Activated naive CD8-positive, alpha-beta T cell treated with anti-CD3 and anti-CD28 coated beads for 36 hours (primary cell): Measurements from ENCODE around the gene TVP23C. TPM values are rescaled to one million over a fixed set of nuclear protein-coding genes. Genes with fewer than 3 reads are reported as not detected.

Source experiments
- DNase-seq: peaks from one replicate; pipeline ENCODE4 v3.0.0; 2021
- H3K27ac Mint-ChIP-seq: one replicate; pipeline ENCODE4 v1.8.0; 2022; ENCODE audit warnings: mild to moderate bottlenecking, moderate library complexity, mixed read lengths
- H3K27me3 Mint-ChIP-seq: one replicate; pipeline ENCODE4 v1.8.0; 2022; ENCODE audit warnings: mild to moderate bottlenecking, mixed read lengths
- H3K36me3 Mint-ChIP-seq: one replicate; pipeline ENCODE4 v1.8.0; 2021; ENCODE audit warnings: mild to moderate bottlenecking, mixed read lengths
- H3K4me1 Mint-ChIP-seq: one replicate; pipeline ENCODE4 v1.8.0; 2021; ENCODE audit warnings: mixed read lengths
- H3K4me3 Mint-ChIP-seq: one replicate; pipeline ENCODE4 v1.8.0; 2022; ENCODE audit warnings: mild to moderate bottlenecking, moderate library complexity, mixed read lengths
- H3K9me3 Mint-ChIP-seq: one replicate; pipeline ENCODE4 v1.8.0; 2022; ENCODE audit warnings: mixed read lengths
- total RNA-seq, 2 experiments: library from RNA; stranded (reverse); gene quantifications; one replicate each; pipeline ENCODE4 v1.2.3, GENCODE V29; 2021

The TVP23C gene
- total RNA-seq, 2 experiments from 2014 or later, result 9.2 to 10.2 TPM

- H3K27me3 Mint-ChIP-seq, result no peaks in the 10 kb centered on the region
- H3K27ac Mint-ChIP-seq, result no peak overlapping the region
Observed at GRCh38 chr17:15466131-15466530, 97.2 kb downstream of the TVP23C start.

DNA sequence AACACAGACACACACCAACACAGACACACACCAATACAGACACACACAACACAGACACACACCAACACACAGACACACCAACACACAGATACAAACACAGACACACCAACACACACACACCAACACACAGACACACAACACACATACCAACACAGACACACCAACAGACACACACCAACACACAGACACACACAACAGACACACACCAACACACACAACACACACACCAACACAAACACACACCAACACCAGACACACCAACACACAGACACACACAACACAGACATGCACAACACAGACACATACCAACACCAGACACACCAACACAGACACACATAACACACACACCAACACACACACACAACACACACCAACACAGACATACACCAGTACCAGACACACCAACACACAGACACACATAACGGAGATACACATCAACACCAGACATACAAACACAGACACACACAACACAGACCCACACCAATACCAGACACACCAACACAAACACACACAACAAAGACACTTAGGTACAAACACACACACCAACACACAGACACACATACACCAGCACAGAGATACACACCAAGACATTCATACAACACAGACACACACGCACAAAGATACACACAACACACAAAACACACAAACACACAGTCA lies 98.1 kb downstream of the TVP23C start:
- Mint-ChIP-seq H3K4me1 (no peaks in the 10 kb centered on the region), H3K9me3 (peaks cover 3% of the 10 kb centered on the region), H3K36me3 (peaks cover 11% of the 10 kb centered on the region), H3K27ac (no peak overlapping the region), H3K4me3 (no peak overlapping the region), H3K27me3 (no peaks in the 10 kb centered on the region)
- DNase-seq, result no peak

More at GRCh38 chr17:15466131-15466530, 97.2 kb downstream of the TVP23C start:
- DNase-seq, result no peak
- Mint-ChIP-seq H3K4me1 (no peaks in the 10 kb centered on the region), H3K36me3 (peaks cover 8% of the 10 kb centered on the region), H3K9me3 (peaks cover 3% of the 10 kb centered on the region), H3K4me3 (no peak overlapping the region)

DNA sequence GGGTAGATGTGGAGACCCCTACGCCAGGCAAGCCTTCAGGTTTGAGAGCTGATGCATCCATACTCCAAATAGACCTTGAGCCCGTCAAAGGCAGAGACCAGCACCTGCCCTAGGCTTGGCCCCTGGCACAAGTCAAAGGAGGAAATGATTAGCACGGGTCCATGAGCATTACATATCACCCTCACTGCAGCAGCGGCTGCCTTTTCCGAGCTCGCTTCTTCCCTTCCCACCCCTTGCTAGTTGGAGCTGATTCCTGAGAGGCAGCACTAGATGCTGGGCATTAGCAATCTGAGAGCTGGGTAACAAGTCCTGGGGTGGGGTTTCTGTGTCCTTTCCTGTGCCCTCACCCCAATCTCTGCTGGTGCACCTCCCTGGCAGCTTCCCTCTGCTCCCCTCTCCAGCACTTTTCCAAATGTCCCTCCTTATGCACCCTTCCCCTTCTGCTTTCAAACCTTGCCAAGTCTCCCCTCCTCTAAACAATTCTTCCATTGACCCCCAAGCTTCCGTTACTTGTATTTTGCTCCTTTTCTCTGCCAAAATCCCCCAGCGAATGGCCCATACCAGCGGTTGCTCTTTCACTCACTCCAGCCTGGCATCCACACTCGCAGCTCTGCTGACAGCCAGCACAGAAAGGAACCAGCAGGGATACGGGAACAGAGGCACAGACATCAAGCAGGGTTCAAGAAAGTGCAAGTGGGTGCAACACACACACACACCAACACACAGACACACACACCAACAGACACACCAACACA lies 98.9 kb downstream of the TVP23C start:
- no peaks in the 10 kb centered on the region for H3K27me3 Mint-ChIP-seq
- peaks cover 13% of the 10 kb centered on the region for H3K36me3 Mint-ChIP-seq
- H3K4me1 Mint-ChIP-seq, result no peaks in the 10 kb centered on the region
- no peak overlapping the region for H3K27ac Mint-ChIP-seq
- peaks cover 3% of the 10 kb centered on the region for H3K9me3 Mint-ChIP-seq
- no peak overlapping the region for H3K4me3 Mint-ChIP-seq
- DNase-seq, result no peak

- H3K27ac Mint-ChIP-seq, result no peak overlapping the region
- H3K36me3 Mint-ChIP-seq, result peaks cover 13% of the 10 kb centered on the region
- H3K4me3 Mint-ChIP-seq, result no peak overlapping the region
- H3K4me1 Mint-ChIP-seq, result no peaks in the 10 kb centered on the region
- no peaks in the 10 kb centered on the region for H3K27me3 Mint-ChIP-seq
- H3K9me3 Mint-ChIP-seq, result peaks cover 3% of the 10 kb centered on the region
- no peak for DNase-seq
Observed at GRCh38 chr17:15462976-15463772, 100.1 kb downstream of the TVP23C start.

DNA sequence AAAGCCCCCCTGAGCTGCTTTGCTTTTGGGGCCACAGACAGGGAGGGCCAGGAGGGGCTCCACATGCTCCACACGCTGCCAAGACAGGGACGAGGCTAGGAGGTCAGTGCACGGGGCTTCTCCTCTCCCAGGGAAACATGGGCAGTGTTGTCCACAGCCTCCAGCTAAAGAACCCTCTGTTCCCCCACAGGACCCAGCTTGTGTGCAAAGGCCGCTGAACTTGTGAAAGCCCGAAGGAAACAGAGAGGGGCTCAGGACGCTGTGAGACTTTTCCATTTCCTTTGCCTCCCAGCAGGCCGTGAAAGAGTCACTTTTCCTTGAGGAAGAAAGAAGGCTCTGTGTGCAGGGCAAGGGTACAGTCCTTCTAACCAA lies 105.6 kb downstream of the TVP23C start:
- H3K27ac Mint-ChIP-seq, result no peak overlapping the region
- H3K9me3 Mint-ChIP-seq, result peaks cover 8% of the 10 kb centered on the region
- H3K36me3 Mint-ChIP-seq, result peaks cover 30% of the 10 kb centered on the region
- H3K27me3 Mint-ChIP-seq, result no peaks in the 10 kb centered on the region
- no peak overlapping the region for H3K4me3 Mint-ChIP-seq
- no peak for DNase-seq
- H3K4me1 Mint-ChIP-seq, result no peaks in the 10 kb centered on the region

DNA sequence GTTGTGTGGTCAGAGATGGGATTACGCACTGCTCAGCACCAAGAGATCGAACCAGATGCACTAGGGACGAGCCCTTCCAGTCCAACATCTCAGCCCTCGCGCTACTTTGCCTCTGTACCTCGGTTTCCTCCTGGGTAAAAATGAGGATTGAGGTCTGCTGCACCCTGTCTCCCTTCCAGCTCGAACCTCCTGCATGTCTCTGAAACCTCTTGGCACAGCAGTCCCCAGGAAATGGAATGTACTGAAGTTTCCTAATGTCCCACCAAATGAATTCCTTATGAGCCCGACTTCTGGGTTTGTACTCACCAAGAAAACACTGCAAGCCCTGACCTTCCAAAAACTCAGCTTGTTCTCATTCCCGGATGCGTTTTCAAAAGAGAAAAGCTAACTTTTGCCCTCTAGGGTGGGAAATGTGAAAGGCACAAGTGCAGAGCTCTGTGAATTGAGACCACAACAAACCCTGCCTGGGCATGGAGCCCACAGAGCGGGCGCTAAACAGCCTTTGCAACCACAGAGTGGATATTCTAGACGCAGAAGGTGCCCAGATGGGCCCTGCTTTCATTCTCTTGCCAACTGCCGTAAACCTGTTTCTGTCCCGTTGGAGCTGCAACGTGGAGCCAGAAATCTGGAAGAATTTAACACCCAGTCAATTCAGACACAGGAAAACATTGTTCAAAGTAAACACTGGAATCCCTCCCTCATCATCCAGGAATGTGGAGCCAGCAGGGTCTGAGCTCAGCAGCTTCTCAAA lies 106.1 kb downstream of the TVP23C start:
- Mint-ChIP-seq H3K4me3 (no peak overlapping the region), H3K27me3 (no peaks in the 10 kb centered on the region), H3K4me1 (no peaks in the 10 kb centered on the region), H3K9me3 (peaks cover 5% of the 10 kb centered on the region), H3K36me3 (peaks cover 27% of the 10 kb centered on the region), H3K27ac (no peak overlapping the region)
- no peak for DNase-seq

GRCh38 chr17:15456496-15456895 lies 106.8 kb downstream of the TVP23C start:
- no peak overlapping the region for H3K4me3 Mint-ChIP-seq
- H3K27ac Mint-ChIP-seq, result no peak overlapping the region
- no peaks in the 10 kb centered on the region for H3K4me1 Mint-ChIP-seq
- H3K27me3 Mint-ChIP-seq, result no peaks in the 10 kb centered on the region
- peaks cover 5% of the 10 kb centered on the region for H3K9me3 Mint-ChIP-seq
- no peak for DNase-seq
- peaks cover 27% of the 10 kb centered on the region for H3K36me3 Mint-ChIP-seq

DNA sequence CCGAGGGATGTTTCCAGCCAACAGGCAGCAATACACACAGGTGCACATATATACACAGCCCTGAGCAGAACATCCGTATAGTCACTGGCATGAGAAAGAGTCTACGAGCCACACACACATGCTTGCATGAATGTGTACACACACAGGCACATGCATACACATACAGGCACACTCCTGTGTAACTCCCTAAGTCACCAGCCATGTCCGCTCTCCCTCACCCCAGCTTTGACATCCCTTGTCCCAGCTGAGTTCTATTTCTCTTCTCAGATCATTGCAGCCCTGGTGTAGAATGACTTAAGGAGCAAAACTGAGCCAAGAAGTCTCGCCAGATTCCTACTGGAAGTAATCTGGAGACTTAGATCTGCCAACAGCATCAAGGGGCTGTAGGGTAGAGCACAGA lies 108.9 kb downstream of the TVP23C start:
- Mint-ChIP-seq H3K4me3 (no peak overlapping the region), H3K9me3 (peaks cover 5% of the 10 kb centered on the region), H3K4me1 (no peaks in the 10 kb centered on the region), H3K36me3 (peaks cover 21% of the 10 kb centered on the region), H3K27me3 (no peaks in the 10 kb centered on the region), H3K27ac (no peak overlapping the region)
- DNase-seq, result no peak

GRCh38 chr17:15453782-15454181 lies 109.5 kb downstream of the TVP23C start:
- Mint-ChIP-seq H3K36me3 (peaks cover 23% of the 10 kb centered on the region), H3K9me3 (peaks cover 5% of the 10 kb centered on the region), H3K27ac (no peak overlapping the region), H3K27me3 (no peaks in the 10 kb centered on the region), H3K4me3 (no peak overlapping the region), H3K4me1 (no peaks in the 10 kb centered on the region)
- no peak for DNase-seq

DNA sequence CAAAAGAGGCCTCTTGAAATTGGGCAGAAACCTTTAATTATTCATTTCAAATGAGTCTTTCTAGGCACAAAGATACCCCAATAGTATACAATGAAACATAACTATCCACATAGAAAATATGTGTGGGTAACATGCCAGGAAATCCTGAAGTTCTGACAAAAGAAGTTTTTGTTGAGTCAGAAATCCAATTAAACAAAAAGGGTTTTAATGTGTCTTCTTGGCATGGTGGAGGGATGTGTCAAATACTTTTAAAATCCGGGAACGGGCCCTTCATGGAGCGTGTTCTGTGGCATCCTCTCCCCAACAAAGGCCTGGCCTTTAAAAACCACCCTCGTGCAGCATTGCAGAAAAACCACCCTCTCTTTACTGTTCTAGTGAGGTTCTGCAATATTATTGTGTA lies 110.0 kb downstream of the TVP23C start:
- no peaks in the 10 kb centered on the region for H3K27me3 Mint-ChIP-seq
- DNase-seq, result no peak
- H3K9me3 Mint-ChIP-seq, result peaks cover 5% of the 10 kb centered on the region
- no peak overlapping the region for H3K4me3 Mint-ChIP-seq
- no peak overlapping the region for H3K27ac Mint-ChIP-seq
- no peaks in the 10 kb centered on the region for H3K4me1 Mint-ChIP-seq
- peaks cover 23% of the 10 kb centered on the region for H3K36me3 Mint-ChIP-seq

DNA sequence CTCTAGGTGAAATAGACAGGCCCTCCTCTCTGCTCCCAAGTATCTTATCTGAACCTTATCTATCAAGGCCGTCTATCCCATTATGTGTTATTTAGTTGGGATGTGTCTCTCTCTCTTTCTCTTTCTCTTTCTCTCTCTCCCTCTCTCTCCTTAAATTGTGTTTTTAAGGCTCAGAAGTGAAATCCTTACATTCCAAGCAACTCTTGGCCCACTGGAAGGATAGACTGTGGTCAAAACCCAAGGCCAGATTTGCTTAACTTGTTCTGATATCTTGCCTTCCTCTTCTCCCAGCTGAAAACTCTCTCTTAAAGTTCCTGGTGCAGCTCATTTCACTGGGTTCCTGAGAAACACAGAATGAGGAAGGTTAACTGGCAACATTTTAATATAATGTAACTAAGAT lies 110.5 kb downstream of the TVP23C start:
- Mint-ChIP-seq H3K27ac (no peak overlapping the region), H3K4me1 (no peaks in the 10 kb centered on the region), H3K27me3 (no peaks in the 10 kb centered on the region), H3K36me3 (peaks cover 23% of the 10 kb centered on the region), H3K4me3 (no peak overlapping the region), H3K9me3 (peaks cover 5% of the 10 kb centered on the region)
- DNase-seq, result no peak

Other genes starting within 250 kb of the TVP23C start
- not detected for gene TEKT3, start 221.9 kb downstream of the TVP23C start, total RNA-seq
- 1 to 10 TPM; 1.9 to 3.2 TPM for gene CDRT4, start 95.9 kb downstream of the TVP23C start, total RNA-seq
- gene FBXW10B, start 56.2 kb upstream of the TVP23C start, total RNA-seq, result under 1 TPM; 0.21 to 0.82 TPM
- 10 to 100 TPM; 10.1 to 10.9 TPM for gene TRIM16, start 120.8 kb upstream of the TVP23C start, total RNA-seq
- 10 to 100 TPM; 37.1 to 40.4 TPM for gene ZNF286A, start 136.3 kb upstream of the TVP23C start, total RNA-seq
- under 1 TPM; 0.16 to 0.45 TPM for gene TBC1D26, start 168.8 kb upstream of the TVP23C start, total RNA-seq